Adipocyte (in vitro differentiated cells): ENCODE measurements around the gene ALX3.

Experiments used
- DNase-seq: peaks from one replicate; pipeline ENCODE4 v3.0.0-alpha.2; 2015; ENCODE audit warnings: low read depth
- H3K27me3 ChIP-seq: replicated peaks from 2 replicates; pipeline ENCODE4 v1.7.0; 2013; ENCODE audit warnings: mild to moderate bottlenecking, low read length, moderate library complexity; ENCODE audit not compliant: control insufficient read depth, insufficient read depth
- H3K36me3 ChIP-seq: 2 replicates; pipeline ENCODE4 v1.7.0; 2013; ENCODE audit warnings: low read length, mild to moderate bottlenecking, moderate library complexity; ENCODE audit not compliant: control insufficient read depth, insufficient read depth, severe bottlenecking
- H3K4me1 ChIP-seq: 2 replicates; pipeline ENCODE4 v1.7.0; 2013; ENCODE audit warnings: mild to moderate bottlenecking, low read length, moderate library complexity; ENCODE audit not compliant: control insufficient read depth, insufficient read depth
- H3K4me3 ChIP-seq: 2 replicates; pipeline ENCODE4 v1.7.0; 2013; ENCODE audit warnings: mild to moderate bottlenecking, low read length, moderate library complexity
- H3K9ac ChIP-seq: 2 replicates; pipeline ENCODE4 v1.7.0; 2013; ENCODE audit warnings: mild to moderate bottlenecking, low read length, moderate library complexity
- H3K9me3 ChIP-seq: 2 replicates; pipeline ENCODE4 v1.7.0; 2013; ENCODE audit warnings: mild to moderate bottlenecking, low read length, moderate library complexity; ENCODE audit not compliant: control insufficient read depth

ALX3 gene

DNA sequence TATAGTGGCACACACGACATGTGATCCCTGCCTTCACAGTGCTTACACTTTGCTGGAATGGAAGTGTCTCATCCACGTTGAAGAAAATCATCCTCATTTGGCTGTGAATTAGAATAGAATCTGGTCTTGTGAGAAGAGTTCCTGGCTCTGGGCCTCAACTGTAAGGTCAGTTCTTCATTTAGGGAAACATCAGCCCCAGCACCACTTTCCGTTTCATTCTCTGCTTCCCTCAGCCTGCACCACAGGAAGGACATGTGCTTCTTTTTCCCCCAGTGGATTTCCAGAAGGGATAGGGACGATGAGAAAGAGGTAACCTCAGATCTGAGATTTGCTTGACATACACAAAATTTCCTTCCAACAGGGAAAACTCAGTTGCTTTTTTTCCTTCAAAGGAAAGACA, 3.7 kb upstream of the ALX3 start:
- Histone ChIP-seq H3K27me3 (peaks cover 66% of the 10 kb centered on the region), H3K4me1 (no peaks in the 10 kb centered on the region), H3K36me3 (no peaks in the 10 kb centered on the region), H3K9ac (no peak overlapping the region), H3K4me3 (no peak overlapping the region), H3K9me3 (peaks cover 6% of the 10 kb centered on the region)
- DNase-seq = no peak

DNA sequence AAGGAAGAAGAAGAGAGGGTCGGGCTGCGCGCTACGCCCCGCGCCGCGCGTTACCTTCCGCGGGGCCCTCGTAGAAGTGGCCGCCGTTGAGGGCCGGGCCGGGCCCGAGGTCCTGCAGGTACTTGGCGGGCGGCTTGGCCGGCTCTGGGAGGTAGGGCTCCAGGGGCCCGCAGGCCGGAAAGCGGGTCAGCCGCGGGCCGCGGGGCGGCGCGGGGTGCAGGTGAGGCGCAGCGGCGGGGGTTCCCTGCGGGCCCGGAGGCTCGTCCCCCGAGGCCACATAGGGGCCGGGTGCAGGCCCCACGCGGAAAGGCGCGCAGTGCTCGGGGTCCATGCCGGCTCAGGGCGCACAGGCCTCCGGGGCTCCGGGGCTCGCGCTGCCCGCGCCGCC, 196 bp downstream of the ALX3 start:
- H3K9ac ChIP-seq = no peak overlapping the region
- H3K4me1 ChIP-seq = no peaks in the 10 kb centered on the region
- H3K9me3 ChIP-seq = peaks cover 30% of the 10 kb centered on the region
- no peaks in the 10 kb centered on the region for H3K36me3 ChIP-seq
- H3K4me3 ChIP-seq = no peak overlapping the region
- DNase-seq = peak; percentile 39
- peaks cover 72% of the 10 kb centered on the region for H3K27me3 ChIP-seq

DNA sequence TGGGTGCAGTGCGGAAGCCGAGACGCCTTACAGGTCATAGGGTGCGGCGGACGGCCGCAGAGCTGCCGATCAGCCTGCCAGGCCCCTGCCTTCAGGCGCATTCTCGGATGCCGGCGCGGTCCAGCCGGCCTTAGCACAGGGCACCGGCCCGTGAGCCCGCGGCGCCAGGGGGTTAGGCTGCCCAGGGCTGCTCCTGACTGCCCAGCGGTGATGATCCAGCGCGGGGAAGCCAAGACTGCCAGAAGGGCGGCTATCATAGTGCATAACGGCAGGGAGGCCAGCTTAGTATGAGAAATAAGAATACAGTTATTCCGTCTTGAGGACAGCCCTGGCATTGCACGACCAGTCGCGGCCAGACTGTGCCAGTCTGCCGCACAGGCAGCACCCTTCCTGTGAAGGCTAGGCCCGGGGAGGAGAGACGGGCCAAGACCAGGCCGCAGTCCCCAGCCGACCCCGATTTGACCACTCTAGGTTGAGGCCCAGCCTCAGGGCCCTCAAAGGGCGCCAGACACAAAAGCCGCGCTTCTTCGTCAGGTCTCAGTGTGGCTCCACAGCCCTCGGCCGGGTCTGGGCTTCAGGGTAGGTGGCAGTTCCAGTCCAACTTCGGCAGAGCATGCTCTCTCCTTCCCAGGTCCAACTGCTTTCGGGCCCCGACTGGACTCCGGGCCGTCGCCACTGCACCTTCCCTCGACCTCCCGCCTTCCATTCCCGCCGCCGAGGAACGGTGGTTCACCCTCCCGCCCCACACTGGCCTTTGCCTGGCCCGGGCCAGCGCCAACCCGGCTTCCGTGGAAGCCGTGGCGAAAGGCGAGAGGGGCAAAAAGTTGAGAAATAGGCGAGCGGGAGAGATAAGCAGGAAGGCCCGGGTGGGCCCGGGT, 829 bp downstream of the ALX3 start:
- Histone ChIP-seq H3K9ac (no peak overlapping the region), H3K9me3 (peaks cover 30% of the 10 kb centered on the region), H3K4me3 (no peak overlapping the region), H3K27me3 (peaks cover 72% of the 10 kb centered on the region), H3K4me1 (no peaks in the 10 kb centered on the region), H3K36me3 (no peaks in the 10 kb centered on the region)
- peak; percentile 36 for DNase-seq

DNA sequence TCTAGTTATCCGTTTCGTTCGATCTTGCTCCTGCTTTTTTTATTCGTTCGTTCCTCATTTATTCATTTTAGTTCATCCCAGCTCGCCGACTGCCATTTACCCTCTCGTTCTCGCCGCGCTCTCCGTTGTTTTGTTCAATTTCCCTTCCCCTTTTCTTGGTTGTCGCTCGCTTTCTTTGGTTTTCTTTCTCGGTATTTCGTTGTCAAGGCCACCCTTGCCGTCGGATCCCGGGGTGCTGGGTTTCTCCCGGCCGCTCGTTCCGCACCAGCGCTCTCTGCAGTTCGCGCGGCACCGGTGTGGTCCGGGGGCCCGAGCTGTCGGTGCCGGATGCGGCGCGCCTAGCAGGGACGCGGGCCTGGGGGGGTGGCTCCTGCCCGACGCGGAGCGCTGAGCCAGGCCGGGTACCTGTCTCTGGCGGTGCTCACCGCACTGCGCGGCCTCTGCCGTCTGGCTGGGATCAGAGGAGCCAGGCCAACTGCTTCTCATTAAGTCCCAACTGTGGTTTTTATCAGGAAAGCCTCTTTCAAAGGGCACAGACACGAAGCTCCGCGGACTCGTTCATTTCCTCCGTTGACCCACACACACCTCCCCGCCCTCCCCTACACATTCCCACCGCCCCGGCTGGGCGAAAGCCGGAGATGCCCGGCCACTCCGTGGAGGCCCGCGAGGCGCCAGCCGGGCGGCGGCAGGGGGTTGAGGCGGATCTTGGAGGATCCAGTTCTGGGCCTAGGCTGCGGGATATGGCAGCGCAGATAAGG, 1.6 kb downstream of the ALX3 start:
- H3K4me1 ChIP-seq = no peaks in the 10 kb centered on the region
- H3K4me3 ChIP-seq = no peak overlapping the region
- DNase-seq = peak; percentile 34
- H3K27me3 ChIP-seq = peaks cover 66% of the 10 kb centered on the region
- peaks cover 30% of the 10 kb centered on the region for H3K9me3 ChIP-seq
- no peak overlapping the region for H3K9ac ChIP-seq
- H3K36me3 ChIP-seq = no peaks in the 10 kb centered on the region

DNA sequence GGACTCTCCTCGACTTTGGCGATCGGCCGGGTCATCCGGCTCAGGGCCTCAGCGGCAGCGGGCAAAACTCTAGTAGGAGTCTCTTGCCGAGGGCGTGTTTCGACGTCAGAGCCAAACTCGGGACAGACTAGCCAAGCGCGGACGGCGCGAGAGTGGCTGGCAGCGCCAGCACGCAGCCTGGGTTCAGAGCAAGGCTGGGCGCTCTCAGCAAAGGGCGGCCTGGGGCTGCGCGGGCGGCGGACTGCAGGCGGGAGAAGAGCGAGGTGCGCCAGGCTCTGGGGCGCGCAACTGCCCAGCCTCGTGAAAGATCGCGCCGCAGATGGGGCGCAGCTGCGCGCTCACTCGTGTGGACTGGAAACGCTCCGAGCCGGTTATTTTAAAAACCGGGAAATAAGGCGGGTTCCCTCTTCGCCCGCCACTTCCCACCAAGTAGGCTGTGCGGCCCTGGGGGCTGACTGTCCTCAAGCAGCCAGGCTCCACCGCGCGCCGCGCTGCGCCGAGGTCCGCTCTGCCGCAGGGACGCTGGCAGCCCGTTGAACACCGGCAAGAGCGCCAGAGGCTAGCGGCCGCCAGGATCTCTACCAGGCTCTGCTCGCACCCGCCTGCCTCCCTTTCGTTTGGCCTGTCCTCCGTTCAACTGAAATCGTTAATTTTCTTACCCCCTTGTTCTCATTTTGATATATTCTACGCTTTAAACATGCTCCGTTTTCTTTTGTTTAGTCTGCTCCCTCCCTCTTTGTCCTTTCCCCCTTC, 2.4 kb downstream of the ALX3 start:
- Histone ChIP-seq H3K4me1 (peaks cover 2% of the 10 kb centered on the region), H3K9ac (no peak overlapping the region), H3K36me3 (no peaks in the 10 kb centered on the region), H3K9me3 (peaks cover 30% of the 10 kb centered on the region), H3K27me3 (peaks cover 60% of the 10 kb centered on the region), H3K4me3 (no peak overlapping the region)
- DNase-seq = peak; percentile 56

DNA sequence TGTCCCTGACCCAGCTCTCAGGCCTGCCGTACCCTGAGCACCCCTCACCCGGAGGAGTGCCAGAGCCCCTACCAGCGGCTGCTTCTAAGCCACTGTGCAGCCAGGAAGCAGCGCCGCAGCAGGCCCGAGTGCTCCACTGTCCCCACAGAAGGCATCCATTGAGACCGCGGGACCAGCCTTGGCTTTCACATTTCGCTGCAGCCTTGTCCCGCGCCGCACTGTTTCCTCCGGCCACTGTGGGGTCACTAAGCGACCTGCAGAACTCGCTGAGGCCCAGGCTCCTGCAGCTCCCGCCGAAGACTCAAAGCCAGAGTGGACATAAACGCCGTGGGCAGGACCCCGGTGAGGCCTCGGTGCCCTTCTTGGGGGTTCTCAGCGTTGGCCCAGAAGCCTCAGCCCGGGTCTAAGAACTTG, 3.0 kb downstream of the ALX3 start:
- Histone ChIP-seq H3K9me3 (peaks cover 30% of the 10 kb centered on the region), H3K27me3 (peaks cover 55% of the 10 kb centered on the region), H3K36me3 (no peaks in the 10 kb centered on the region), H3K9ac (no peak overlapping the region), H3K4me1 (peaks cover 6% of the 10 kb centered on the region), H3K4me3 (no peak overlapping the region)
- DNase-seq = peak; percentile 37

DNA sequence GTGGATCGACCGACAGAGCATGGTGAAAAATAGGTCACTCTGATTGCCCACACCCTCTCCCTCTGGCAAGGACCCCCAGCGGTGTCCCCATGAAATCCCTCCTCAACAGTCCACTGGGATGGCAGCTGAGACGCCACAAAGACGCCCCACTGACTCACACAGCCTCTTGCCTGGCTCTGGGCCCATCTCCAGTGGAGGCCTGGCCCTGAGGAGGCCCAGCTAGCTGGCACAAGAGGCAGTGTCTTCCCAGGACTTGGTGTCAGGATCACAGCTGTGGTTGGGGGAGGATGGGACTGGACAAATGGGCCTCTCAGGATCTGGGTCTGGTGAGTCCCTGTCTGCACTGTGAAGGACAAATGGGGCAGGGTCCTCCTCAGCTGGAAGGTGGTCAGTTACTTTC, 4.6 kb downstream of the ALX3 start:
- peak; percentile 64 for DNase-seq
- Histone ChIP-seq H3K27me3 (peaks cover 38% of the 10 kb centered on the region), H3K36me3 (no peaks in the 10 kb centered on the region), H3K4me3 (no peak overlapping the region), H3K4me1 (peaks cover 6% of the 10 kb centered on the region), H3K9me3 (peaks cover 30% of the 10 kb centered on the region), H3K9ac (no peak overlapping the region)

DNA sequence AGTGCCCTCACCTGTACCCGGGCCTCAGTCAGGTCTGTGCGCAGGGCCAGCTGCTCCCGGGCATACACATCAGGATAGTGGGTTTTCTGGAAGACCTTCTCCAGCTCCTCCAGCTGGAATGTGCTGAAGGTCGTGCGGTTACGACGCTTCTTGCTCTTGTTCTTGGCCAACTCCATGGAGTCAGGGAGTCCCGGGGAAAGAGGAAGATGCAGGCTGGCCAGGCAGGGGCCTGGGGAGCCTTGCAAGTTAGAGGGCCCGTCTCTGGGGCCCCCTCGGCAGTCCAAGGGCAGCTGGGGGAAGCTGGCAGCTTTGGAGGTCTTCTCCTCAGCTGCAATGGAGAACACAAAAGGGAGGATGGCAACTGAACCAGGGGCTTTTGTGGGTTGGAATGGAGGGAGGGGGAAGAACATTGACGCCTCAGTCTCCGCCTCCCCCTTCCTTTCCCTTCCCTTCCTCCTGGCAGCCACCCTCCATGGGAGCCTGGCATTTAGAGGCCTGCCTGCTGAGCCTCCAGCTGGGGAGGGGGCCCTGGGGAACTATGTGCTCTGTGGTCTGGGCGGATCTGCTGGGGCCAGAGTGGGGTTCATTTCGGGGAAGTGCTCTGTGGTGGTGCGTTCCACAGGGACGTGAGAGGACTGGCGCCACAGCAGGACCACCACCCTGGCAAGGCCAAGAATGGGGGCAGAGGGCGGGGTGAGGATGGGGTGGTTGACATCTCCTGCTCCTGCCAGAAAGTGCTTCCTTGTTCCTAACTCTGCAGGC, 5.7 kb downstream of the ALX3 start:
- Histone ChIP-seq H3K27me3 (peaks cover 32% of the 10 kb centered on the region), H3K9ac (no peak overlapping the region)
- no peak for DNase-seq

DNA sequence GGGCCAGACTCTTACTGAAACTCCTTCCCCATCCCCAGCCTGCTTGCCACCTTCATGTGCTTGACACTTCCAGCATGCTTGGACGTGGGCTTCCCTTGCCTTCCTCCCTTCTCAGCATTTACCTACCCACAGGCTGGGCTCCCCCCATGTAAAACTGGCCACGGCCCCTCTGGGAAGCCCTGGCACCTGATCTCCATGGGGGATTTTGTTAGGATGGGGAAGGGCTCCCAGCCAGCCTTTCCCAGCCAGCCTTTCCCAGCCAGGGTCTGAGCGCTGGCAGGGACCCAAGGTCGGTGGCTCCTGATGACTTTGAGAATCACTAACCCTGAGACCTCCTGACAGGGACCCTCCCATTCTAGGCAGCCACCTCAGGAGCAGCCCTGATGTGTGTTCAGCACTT, 6.7 kb downstream of the ALX3 start:
- peaks cover 6% of the 10 kb centered on the region for H3K4me1 ChIP-seq
- peaks cover 22% of the 10 kb centered on the region for H3K27me3 ChIP-seq
- no peaks in the 10 kb centered on the region for H3K36me3 ChIP-seq
- no peak overlapping the region for H3K4me3 ChIP-seq
- no peak for DNase-seq
- H3K9me3 ChIP-seq = peaks cover 20% of the 10 kb centered on the region
- no peak overlapping the region for H3K9ac ChIP-seq

More for the DNA sequence above, 5.7 kb downstream of the ALX3 start:
- Histone ChIP-seq H3K36me3 (no peaks in the 10 kb centered on the region), H3K9me3 (peaks cover 29% of the 10 kb centered on the region), H3K4me3 (no peak overlapping the region), H3K4me1 (peaks cover 6% of the 10 kb centered on the region)

DNA sequence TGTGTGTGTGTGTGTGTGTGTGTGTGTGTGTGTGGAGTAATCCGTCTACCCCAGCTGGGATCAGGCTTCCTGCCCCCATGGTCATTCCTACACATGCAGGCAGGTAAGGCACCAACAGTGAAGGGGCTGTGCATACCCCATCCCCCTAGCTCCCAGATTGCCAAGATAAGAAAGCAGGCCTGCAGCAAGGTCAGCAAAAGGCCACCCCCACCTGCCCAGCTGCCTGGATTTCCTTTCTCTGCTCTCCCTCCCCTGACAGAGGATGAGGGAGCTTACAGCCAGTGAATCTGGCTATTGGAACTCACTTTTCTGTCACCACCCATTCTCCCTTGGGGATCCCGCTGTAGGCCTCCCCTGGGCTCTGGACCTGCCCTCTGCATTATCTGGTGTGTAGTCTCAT, 7.9 kb downstream of the ALX3 start:
- H3K27me3 ChIP-seq = peaks cover 10% of the 10 kb centered on the region
- H3K4me1 ChIP-seq = peaks cover 16% of the 10 kb centered on the region
- H3K9ac ChIP-seq = no peak overlapping the region
- H3K4me3 ChIP-seq = no peak overlapping the region
- H3K9me3 ChIP-seq = peaks cover 9% of the 10 kb centered on the region
- H3K36me3 ChIP-seq = peaks cover 1% of the 10 kb centered on the region
- DNase-seq = no peak
